GM21786 (cell line): ENCODE measurements around the gene NYNRIN.
"Not testable (repeated sequence)": the region's sequence is repeated elsewhere in the genome, so short reads cannot be mapped to it uniquely, and the experiment has no call there.

Experiments used
- ATAC-seq: cut with Tn5 transposase; IDR thresholded peaks from one replicate; pipeline ENCODE4 v1.9.1; 2021; ENCODE audit not compliant: unreplicated experiment

Gene NYNRIN

DNA sequence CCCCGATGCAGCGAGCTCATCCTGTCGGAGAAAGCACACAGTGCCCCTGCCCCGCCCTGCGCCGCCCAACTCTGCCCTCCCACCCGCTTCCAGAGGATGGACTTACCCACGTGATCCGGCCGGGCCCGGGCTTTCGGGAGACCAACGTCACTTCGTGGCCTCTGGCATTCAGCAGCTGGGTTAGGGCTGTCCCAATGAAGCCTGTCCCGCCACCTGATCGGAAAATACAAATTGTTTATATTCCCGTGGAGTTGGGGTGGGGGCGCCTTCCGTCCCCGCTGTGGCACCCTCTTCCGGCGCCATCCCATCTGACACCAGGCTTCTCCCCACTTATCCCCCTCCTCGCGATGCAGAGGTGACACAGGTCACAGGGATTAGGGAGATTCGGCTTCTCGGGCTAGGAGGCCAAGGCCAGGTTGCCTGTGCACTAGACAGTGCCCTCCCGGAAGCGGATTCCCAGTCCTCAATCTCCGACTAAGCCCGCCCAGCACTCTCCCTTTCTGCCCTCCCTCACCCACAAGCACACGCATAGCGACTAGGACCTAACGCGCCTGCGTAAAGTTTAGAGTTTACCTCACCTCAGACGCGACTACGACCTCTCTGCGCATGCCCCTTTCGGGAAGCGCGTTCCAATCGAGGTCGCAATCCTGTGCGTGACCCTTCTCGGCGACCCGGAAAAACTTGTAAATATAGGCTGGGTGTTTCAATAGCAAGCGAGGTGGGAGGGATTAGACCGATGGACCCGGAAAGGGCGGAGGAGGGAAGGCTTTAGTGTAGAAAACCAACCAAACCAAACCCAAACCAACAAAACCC is 43.6 kb downstream of the NYNRIN start, which contains the start of gene SDR39U1:
Gene SDR39U1, minus strand, starts transcription at position 537 of the 813 bp plus-strand sequence. Its CDS starts 7 bp downstream, at position 530.
- ATAC-seq, result peak; percentile 90

DNA sequence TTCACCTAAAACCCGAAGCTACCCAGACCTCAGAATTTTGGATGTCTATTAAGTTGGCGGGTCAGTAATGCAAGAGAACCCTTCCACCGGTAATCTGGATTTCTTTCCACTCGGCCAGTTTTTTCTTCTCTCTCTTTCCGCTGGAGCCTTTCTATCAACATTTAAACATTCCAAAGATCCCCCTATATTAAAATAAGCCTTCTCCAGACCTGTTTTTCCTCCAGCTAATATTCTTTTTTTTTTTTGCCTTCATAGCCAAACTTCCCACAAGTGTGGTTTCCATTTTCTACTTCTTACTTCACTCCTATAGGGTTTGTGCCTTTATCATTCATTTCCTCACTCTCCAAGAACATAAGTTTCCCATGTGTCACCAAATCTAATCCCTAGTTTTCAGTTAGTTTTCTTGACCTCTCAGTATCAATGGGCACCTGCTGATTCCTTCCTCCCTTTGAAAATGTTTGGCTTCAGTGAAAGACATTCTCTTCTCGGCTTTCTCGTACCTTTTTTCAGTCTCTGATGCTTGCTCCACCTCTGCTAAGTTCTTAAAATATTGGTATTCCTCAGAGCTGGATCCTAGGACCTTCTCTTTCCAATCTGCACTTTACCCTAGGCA is 44.4 kb downstream of the NYNRIN start:
- ATAC-seq, result no peak

DNA sequence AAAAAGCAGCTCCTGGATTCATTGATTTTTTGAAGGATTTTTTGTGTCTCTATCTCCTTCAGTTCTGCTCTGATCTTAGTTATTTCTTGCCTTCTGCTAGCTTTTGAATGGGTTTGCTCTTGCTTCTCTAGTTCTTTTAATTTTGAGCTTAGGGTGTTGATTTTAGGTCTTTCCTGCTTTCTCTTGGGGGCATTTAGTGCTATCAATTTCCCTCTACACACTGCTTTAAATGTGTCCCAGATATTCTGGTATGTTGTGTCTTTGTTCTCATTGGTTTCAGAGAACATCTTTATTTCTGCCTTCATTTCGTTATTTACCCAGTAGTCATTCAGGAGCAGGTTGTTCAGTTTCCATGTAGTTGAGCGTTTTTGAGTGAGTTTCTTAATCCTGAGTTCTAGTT is 52.0 kb downstream of the NYNRIN start:
- not testable (repeated sequence) for ATAC-seq

- no peak for ATAC-seq
Observed at GRCh38 chr14:24456980-24457379, 58.2 kb downstream of the NYNRIN start.

- ATAC-seq, result no peak
Observed at GRCh38 chr14:24458736-24459135, 59.9 kb downstream of the NYNRIN start.

- ATAC-seq, result no peak
Observed at GRCh38 chr14:24459331-24459730, 60.5 kb downstream of the NYNRIN start.

DNA sequence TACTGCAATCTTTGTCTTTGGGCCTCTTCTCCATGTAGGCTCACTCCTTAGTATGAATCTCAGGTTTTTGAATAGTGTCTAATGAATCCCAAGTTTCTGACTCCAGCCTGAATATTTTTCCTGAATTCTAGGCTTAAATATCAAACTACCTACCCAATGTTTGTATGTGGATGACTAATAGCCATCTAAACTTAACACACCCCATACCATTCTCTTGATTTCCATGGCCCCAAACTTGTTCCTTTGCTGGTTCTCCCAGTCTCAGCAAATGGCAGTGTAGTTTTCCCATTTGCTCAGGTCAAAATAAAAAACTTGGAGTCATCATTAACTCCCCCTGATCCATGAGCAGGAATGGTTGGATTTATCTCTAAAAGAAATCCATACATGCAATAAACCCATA is 62.5 kb downstream of the NYNRIN start:
- no peak for ATAC-seq

DNA sequence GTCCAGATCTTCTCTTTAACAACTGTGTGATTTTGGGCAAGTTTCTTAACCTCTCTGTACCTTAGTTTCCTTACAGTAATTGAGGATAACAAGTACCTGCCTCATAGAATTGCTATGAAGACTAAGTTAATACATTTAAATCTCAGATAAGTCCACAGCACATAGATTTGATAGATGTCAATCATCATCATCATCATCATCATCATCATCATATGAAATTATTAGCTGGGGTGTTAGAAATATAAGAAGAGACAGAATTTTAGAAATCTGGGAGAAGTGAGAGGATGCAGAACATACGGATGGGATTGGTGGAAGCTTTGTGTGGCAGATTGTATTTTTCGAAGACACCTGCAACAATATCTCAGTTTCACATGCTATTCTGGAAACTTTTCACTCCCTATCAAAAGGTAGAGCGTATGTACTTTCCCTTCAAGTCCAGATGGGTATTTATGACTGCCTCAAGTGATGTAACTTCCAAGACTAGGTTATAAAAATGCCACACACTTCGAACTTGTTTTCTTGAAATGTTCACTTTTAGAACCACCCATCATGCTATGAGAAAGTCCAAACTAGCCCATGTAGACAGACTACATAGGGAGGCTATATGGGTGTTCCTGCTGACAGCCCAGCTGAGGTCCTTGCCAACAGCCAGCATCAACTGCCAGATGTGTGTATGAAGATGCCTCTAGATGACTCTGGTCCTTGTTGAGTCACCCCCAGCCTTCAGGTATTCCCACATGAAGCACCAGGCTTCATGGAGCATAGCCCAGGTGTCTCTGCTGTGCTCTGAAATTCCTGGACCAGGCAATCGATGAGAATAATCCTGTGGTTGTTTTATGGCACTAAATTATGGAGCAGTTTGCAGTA is 64.4 kb downstream of the NYNRIN start:
- ATAC-seq, result no peak

DNA sequence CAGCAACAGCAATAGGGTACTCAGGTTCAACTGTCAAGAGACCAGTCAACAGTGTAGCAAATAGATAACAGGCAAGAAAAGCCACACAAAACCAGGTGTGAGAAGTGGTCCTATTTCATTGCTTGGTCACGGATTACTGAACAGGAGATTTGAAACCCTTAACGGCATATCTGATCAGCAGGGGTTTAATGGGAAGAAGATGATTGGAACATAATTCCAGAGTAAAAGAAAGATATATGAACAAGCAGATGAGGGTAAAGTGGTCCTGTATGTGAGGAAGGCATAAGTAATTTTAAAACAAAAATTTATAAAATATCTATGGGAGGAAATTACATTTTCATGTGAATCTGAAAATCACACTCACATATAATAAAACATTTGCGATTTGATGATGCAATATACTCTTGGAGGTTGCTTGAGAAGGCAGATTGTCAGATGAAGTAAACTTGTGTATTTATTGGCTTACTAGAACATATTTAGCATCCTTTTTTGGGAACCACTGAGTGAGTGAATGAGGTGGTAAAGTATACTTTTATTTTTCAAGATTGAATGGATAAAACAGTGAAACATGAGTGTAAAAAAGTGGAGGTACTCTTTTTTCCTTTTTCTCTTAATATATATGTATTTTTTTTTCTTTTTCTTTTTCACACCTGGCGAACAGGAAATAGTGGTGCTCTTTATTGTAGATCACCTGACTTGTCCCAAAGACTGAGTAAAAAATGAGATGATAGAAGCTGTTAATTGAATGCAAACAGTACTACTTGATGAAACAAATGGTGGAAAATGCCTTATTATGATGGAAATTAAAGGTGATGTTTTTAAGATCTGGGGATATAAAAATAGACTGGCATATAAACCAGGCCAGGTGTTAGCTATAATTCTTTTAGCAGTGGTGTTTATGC is 65.3 kb downstream of the NYNRIN start:
- no peak for ATAC-seq

DNA sequence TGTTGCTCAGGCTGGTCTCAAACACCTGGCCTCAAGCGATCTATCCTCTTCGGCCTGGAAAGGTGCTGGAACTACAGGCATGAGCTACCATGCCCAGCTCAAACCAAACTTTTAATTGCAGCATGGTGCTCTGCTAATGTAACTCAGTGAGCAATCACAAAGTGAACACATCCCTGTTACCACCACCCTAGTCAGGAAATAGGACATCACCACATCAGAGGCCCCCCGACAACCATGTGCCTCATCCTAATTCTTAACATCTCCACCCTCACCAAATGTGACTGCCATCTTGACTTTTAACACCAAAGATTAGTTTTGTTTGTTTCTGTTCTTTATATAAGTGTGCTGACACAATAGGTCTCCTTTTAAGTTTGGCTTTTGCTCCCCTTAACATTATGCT is 66.6 kb downstream of the NYNRIN start:
- ATAC-seq, result no peak

DNA sequence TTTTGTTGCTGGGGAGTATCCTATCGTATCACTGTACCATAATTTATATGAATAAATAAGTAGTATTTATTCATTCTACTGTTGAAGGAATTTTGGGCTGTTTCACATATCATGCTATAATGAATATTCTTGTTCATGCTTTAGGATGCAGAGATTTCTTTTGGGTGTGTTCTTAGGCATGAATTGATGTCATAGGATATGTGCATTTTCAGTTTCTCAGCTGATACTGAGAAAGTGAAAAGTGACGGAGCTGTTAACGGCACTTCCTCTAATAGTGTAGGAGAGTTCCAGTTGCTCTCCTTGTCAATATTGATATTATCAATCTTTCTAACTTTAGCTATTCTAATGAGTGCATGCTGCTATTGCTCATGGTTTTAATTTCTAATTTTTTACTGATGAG is 67.0 kb downstream of the NYNRIN start:
- no peak for ATAC-seq
